ACHN (cell line): ENCODE measurements around the gene STK35.

Experiments used
- DNase-seq: peaks from one replicate; pipeline ENCODE4 v3.0.0-alpha.2; 2015
- in situ Hi-C: cut with HindIII; loops from 2 replicates; pipeline ENCODE4 v1.10.0; 2017; ENCODE audit warnings: low sequenced_read_pairs, low pct_ligation_motif_present, low pct_unique_long_range_greater_than_20kb

Gene STK35

GRCh38 chr20:2128542-2128941, 26.9 kb downstream of the STK35 start:
- no peak for DNase-seq
- in situ Hi-C loops: no loop called here

GRCh38 chr20:2130062-2130591, 28.5 kb downstream of the STK35 start:
- in situ Hi-C loops: no loop called here
- DNase-seq: no peak

GRCh38 chr20:2130683-2131082, 29.1 kb downstream of the STK35 start:
- DNase-seq: no peak
- in situ Hi-C loops: no loop called here

- in situ Hi-C loops: no loop called here
- DNase-seq: peak; percentile 43
Observed at GRCh38 chr20:2131366-2131765, 29.7 kb downstream of the STK35 start.

GRCh38 chr20:2132461-2132901, 30.9 kb downstream of the STK35 start:
- in situ Hi-C loops: no loop called here
- DNase-seq: no peak

- in situ Hi-C loops: no loop called here
- peak; percentile 31 for DNase-seq
Observed at GRCh38 chr20:2133318-2134183, 31.9 kb downstream of the STK35 start.

GRCh38 chr20:2135013-2135412, 33.4 kb downstream of the STK35 start:
- in situ Hi-C loops: no loop called here
- no peak for DNase-seq

- in situ Hi-C loops: no loop called here
- no peak for DNase-seq
Observed at GRCh38 chr20:2136275-2136674, 34.6 kb downstream of the STK35 start.

- in situ Hi-C loops: no loop called here
- no peak for DNase-seq
Observed at GRCh38 chr20:2137552-2138201, 36.0 kb downstream of the STK35 start.

- DNase-seq: no peak
- in situ Hi-C loops: no loop called here
Observed at GRCh38 chr20:2138396-2138795, 36.8 kb downstream of the STK35 start.

GRCh38 chr20:2139250-2139649, 37.6 kb downstream of the STK35 start:
- in situ Hi-C loops: no loop called here
- DNase-seq: no peak

- in situ Hi-C loops: no loop called here
- DNase-seq: no peak
Observed at GRCh38 chr20:2139736-2140135, 38.1 kb downstream of the STK35 start.

- in situ Hi-C loops: no loop called here
- no peak for DNase-seq
Observed at GRCh38 chr20:2140561-2140960, 38.9 kb downstream of the STK35 start.

GRCh38 chr20:2141600-2142575, 40.3 kb downstream of the STK35 start:
- DNase-seq: no peak
- in situ Hi-C loops: no loop called here

- in situ Hi-C loops: no loop called here
- DNase-seq: no peak
Observed at GRCh38 chr20:2142649-2143048, 41.0 kb downstream of the STK35 start.

GRCh38 chr20:2143594-2143993, 42.0 kb downstream of the STK35 start:
- in situ Hi-C loops: no loop called here
- DNase-seq: no peak

- in situ Hi-C loops: no loop called here
- DNase-seq: no peak
Observed at GRCh38 chr20:2144850-2145249, 43.2 kb downstream of the STK35 start.

GRCh38 chr20:2145376-2145775, 43.7 kb downstream of the STK35 start:
- in situ Hi-C loops: no loop called here
- DNase-seq: no peak
